Islet precursor cell (in vitro differentiated cells): ENCODE data around the gene SLC49A3.
"Not testable (repeated sequence)": the region's sequence is repeated elsewhere in the genome, so short reads cannot be mapped to it uniquely, and the experiment has no call there.

Experiments used
- DNase-seq: peaks from one replicate; pipeline ENCODE4 v3.0.0-alpha.2; 2018

The SLC49A3 gene

DNA sequence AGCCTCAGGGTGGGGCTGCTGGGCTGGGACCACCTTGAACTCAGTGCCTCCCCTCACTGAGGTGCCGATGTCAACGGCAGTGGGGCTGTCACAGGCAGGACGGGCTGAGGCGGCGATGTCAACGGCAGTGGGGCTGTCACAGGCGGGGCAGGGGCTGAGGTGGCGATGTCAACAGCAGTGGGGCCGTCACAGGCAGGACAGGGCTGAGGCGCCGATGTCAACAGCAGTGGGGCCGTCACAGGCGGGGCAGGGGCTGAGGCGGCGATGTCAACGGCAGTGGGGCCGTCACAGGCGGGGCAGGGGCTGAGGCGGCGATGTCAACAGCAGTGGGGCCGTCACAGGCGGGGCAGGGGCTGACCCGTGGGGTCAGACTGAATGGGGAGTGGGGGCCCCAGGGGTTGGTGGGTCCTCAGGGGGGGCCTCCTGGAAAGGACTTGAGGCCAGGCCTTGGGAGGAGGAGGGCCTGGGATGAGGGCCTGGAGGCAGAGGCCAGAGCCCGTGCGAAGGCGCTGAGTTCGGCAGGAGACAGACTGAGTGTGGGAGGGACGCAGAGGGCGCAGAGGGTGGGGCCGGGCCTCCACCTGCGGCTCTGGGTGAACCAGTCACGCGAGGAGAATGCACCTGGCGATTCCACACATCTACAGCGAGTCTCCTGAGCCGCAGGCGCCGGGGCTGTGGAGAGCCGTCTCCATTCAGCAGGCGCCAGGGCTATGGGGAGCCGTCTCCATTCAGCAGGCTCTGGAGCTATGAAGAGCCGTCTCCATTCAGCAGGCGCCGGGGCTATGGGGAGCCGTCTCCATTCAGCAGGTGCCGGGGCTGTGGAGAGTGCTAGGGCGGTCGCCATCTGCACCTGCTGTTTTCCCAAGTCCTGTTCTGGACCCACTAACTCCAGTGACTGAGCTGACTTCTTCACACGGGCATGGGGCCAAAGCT lies 37.7 kb downstream of the SLC49A3 start:
- no peak for DNase-seq

DNA sequence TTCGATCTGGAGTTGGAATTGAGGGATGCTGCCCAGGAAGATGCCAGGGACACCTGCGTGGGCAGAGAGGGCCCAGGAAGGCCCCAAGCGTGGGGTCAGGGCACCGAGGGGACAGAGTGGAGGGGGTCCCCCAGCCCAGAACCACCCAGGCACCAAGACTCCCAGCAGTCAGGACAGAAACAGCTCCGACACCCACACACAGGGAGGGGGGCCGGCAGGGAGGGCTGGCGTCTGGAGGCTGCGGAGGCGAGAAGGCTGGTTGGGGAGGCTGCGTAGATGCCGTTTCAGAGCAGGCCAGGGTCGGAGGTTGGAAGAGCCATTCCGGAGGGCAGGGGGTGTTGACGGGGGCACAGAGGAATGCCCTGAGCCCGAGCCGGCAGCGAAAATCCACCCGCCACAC lies 38.5 kb downstream of the SLC49A3 start:
- DNase-seq: no peak

DNA sequence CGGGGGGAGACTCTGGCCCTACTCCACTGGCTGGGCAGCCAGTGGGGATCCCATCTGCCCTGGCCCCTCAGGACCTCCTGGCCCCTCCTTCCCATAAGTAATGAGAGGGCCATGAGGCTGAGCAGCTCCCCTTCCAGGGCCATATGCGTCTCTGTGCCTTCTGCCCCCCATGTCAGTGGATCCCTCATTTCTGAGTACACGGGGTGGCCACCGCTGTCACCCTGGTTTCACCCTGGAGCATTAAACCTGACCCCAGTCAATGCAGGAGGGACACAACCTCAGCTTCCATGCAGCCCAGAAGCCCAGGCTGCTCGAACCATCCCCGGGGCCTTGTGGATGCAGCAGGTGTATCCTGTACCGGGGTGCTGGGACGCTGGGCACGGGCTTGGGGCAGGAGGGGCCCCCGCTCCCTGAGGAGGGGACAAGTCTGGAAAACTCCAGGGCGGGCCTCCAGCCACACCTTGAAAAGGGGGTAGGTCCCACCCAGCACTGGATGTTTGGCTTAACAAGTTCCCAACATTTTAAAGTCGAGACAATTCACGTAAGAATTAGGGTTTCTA lies 39.1 kb downstream of the SLC49A3 start:
- DNase-seq: no peak

DNA sequence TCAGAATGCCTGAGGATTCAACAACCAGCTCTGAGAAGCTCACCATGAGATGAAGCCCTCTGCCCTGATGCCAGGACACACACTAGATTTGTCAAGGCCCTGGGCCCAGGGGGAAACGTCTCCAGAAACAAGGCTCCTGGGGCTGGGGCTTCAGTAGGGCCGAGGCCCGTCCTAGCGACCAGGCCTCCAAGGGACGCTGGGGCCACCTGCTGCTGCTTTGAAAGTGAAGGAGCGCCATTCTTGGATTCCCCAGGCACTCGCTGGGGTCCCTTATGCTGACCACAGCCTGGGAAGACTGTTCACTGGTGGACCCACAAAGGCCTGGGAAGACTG lies 39.7 kb downstream of the SLC49A3 start:
- DNase-seq: no peak

DNA sequence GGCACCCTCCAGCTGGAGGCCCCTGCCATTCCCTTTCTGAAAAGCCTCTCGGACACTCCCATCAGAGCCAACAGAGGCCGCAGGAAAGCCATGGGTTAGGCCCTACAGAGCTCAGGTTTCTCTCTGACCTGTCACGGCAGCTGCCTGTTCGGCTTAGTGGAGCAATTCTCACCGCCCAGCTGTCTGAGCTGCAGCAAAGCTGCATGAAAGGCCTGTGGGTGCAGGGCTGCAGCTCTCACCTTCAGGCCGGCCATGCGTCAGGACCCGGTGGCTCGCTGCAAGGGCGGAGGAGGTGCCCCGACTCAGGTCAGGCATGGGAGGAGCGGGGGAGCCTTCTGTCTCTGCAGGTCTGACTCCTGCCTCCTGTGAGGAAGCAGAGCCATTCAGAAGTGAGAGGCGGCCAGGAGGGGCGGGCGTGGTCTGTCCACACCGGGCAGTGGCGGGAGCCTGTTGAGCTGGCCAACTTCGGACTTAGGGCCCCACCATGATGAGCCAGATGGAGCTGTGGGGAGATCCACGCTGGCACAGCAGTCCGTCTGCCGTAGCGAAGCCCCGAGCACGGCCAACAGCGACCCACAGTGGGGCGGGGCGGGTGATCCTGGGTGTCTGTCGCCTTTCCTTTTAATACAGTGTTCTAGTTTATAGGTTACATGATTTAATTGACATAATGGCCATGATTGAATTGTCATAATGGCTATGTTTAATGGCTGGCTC lies 40.2 kb downstream of the SLC49A3 start:
- no peak for DNase-seq

DNA sequence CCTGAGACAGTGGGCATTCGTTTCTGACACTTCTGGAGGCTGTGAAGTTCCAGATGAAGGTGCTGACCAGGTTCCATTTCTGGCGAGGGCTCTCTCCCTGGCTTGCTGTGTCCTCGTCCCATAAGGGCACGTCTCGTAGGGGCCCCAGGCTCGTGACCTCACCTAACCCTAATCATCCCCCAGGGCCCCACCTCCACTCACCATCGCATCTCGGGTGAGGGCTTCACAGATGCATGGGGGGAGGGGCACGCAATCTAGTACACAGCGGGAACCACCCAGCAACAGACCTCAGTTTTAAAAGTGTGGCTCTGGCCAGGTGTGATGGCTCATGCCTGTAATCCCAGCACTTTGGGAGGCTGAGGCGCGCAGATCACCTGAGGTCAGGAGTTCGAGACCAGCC lies 41.5 kb downstream of the SLC49A3 start:
- DNase-seq: no peak

DNA sequence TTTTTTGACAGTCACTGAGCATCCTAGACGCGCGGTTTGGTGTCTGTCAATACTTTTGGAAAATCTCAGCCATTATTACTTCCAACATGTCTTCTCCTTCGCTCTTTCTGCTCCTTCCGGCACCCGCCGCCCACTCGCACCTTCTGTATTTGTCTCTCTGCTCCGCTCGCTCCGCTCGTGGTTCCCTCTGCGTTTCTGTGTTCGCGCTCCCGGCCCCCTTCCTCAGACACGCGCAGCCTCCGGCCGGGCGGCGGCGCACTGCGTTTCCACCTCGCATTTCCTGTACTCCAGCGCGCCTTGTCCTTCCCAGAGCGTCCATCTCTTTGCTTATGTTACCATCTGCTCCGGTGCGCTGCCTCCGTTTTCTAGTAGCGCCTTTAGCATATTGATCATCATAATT lies 42.5 kb downstream of the SLC49A3 start:
- no peak for DNase-seq

DNA sequence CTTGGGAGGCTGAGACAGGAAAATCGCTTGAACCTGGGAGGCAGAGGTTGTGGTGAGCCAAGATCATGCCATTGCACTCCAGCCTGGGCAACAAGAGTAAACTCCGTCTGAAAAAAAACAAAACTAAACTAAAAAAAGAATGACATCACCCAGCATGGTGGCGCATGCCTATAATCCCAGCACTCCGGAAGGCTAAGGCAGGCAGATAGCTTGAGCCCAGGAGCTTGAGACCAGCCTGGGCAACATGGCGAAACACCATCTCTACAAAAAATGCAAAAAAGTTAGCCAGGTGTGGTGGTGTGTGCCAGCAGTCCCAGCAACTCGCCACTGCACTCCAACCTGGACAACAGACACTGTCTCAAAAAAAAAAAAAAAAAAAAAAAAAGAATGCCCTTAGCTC lies 46.6 kb downstream of the SLC49A3 start:
- not testable (repeated sequence) for DNase-seq

DNA sequence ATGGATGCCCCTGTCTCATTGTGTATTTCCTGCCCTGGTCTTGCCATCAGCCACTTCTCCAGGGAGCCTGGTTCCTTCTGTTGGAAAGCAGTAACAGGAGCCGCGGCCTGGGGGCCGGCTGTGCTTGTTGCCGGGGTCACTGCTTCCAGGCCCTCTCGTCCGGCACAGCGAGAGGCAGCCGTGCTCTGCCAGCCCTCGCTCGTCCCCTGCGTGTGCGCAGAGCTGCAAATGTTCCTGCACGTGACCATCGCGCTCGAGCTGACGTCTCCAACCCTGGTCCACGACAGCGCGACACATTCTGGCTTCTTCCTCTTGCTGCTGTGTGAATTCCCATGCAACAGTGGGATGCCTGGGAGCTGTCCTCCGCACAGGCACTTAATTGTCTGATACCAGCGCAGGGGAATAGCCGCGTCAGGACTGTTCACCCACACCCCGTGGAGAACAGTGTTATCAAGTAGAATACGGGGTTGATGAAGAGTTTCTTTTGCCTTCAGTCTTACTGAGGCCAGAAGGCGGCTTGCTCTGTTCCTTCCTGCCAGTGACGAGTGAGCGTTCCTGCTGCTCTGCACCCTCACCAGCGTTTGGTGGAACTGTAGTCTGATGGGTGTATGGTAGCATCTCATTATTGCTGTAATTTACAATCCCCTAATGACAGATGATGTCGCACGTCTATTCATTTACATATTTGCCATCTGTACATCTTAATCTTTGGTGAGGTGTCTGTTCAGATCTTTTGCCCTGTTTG lies 51.2 kb downstream of the SLC49A3 start:
- peak; percentile 42 for DNase-seq

DNA sequence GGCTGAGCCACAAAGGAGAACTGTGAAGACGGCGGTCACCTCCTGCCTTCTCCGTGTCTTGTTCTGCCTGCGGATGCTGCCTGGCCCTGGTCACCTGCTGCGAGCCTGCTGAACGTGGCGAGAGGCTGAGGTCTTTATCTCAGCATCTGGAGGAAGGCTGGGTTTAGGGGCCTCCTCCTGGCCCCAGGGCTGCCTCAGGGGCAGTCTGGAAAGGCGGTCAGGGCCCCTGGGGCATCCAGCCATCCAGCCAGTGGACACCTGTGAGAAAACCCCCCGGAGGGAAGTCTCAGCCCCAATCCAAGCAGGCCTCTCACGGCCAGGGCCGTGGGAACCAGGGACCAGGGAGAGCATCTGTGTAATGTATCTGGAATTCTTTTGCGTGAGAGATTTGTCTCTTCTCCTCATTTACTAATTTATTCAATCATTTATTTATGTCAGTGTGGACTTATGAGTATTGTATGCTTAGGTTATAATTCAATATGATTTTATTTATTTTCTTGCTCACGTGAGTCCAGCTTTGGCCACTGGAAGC lies 52.3 kb downstream of the SLC49A3 start:
- DNase-seq: no peak

DNA sequence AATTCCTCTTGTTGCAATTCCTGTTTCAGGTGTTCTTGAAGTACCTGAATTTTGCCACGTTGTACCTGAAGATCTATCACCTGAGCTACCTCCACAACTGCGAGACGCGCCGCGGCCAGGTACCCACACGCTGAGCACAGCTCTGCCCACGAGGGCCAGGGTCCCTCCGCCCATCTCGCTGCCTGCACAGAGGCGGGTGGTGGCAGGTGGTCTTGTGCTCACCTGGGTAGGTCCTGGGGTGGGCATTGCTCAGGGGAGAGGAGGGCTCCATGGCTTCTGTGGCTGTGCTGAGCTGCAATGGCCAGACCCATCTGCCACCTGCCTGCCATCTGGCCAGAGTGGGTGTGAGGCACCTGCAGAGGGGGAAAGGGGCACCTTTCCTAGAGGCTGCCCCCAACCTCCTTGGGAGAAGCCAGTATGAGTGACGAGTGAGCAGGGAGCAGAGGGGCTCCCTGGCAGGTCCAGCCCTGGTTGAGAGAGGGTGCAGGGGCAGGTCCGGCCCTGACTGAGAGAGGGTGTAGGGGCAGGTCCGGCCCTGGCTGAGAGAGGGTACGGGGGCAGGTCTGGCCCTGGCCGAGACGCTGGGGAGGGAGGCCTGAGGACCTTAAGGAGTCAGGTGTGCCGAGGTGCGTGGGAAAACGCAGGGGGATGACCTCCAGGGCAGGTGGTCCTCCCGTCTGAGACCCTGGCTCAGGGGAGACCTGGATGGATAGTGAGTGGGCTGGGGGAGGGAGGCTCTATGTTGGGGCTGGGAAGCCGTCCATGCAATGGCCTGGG lies 52.9 kb downstream of the SLC49A3 start:
- peak; percentile 45 for DNase-seq

DNA sequence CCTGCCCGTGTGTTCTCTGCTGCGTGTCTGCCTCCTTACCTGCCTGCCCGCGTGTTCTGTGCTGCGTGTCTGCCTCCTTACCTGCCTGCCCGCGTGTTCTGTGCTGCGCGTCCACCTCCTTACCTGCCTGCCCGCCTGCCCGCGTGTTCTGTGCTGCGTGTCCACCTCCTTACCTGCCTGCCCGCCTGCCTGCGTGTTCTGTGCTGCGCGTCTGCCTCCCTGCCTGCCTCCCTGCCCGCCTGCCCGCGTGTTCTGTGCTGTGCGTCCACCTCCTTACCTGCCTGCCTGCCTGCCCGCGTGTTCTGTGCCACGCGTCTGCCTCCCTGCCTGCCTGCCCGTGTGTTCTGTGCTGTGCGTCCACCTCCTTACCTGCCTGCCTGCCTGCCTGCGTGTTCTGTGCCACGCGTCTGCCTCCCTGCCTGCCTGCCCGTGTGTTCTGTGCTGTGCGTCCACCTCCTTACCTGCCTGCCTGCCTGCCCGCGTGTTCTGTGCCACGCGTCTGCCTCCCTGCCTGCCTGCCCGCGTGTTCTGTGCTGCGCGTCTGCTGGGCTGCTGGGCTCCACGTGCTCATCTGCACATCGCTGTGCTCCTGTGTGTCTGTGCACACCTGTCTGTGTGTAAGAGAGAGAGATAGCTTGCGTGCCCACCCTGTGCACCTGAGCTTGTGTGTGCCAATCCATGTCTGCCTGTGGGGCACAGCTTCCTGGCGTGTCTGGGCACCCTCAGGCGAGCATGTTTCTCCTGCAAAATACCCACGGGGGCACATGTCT lies 53.7 kb downstream of the SLC49A3 start:
- peak; percentile 44 for DNase-seq

DNA sequence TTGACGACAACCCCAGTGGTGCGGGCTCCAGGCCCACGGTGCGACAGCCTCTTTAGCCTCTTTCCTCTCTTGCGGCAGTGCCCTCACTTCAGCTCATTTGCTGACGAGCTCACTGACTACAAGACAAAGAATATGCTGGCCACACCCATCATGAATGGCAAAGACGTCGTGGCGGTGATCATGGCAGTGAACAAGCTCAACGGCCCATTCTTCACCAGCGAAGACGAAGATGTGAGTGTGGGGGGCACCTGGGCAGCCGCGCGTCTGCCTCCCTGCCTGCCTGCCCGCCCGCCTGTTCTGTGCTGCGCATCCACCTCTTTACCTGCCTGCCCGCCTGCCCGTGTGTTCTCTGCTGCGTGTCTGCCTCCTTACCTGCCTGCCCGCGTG lies 54.4 kb downstream of the SLC49A3 start:
- DNase-seq: peak; percentile 43

DNA sequence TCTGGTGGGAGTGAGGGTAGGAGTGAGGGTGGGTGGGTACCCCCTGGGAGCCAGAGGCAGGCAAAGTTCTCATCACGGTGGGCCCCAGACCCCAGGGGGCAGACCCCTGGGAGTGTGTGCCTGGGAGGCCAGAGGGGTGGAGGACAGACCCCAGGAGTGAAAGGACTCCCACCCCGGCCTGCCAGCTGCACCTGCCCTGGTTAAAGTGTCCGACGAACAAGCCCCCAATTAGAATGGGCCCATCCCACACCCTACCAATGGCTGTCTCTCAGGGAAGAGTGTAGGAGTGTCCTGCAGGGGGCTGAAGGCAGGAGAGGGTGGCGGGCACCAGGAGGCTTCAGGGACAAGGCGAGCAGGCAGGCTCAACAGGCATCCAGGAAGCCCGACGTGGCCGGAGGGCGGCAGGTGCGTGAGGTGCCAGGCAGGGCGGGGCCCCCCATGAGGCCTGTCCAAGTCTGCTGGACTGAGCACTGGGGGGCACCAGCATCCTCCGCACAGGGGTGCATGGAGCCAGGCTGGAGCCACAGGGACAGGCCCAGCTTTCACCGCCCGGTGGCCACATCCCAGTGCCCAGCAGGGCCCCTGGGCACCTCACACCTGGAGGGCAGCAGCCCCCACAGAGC lies 54.9 kb downstream of the SLC49A3 start:
- no peak for DNase-seq

DNA sequence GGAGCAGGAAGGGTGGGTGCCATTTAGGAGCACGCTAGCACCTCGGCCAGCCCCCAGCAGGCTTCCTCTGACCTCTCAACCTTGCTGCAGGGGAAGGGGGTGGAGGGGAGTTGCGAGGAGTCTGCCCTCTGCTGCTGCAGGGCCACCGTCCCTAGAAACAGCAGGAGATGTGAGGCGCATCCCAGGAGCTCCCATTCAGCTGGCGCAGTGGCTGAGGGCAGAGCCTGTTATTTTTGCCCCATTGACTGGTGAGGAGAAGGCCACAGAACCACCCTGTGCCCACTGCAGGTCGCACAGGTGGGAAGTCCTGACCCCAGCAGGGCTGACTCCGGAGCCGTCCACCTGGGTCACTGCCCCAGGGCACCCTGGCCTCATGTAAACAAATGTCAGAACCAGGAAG lies 55.5 kb downstream of the SLC49A3 start:
- peak; percentile 41 for DNase-seq

DNA sequence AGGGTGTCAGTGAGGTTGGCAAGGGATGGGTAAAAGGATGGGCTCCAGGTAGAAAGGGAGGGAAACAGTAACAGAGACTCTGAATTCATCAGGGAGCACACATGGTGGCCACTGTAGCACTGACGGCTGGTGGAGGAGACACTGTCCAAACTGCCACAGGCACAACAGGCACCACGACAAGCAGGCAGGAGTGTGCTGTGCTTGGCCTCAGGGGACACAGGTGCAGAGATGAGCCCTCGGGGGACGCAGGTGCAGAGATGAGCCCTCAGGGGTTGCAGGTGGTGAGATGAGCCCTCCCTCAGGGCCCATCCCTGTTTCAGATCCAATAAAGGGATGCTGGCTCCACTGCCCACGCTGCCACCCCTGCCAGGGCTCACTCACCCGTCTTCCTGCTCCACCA lies 56.0 kb downstream of the SLC49A3 start:
- DNase-seq: peak; percentile 39

DNA sequence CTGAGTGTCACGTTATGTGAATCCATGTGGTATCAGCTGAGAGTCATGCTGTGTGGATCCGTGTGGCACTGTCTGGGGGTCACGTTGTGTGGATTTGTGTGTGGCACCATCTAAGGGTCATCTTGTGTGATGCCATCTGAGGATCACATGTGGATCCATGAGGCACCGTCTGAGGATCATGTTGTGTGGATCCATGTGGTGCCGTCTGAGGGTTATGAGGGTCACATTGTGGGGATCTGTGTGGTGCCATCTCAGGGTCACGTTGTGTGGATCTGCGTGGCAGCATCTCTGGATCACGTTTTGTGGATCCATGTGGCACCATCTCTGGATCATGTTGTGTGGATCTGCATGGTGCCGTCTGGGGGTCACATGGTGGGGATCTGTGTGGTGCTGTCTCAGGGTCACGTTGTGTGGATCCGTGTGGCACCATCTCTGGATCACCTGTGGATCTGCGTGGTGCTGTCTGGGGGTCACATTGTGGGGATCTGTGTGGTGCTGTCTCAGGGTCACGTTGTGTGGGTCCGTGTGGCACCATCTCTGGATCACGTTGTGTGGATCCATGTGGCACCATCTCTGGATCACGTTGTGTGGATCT lies 56.7 kb downstream of the SLC49A3 start:
- DNase-seq: peak; percentile 19
